Inferior parietal cortex (tissue), 1 donor: ENCODE measurements around the gene EVI5.

ENCODE experiments used
- DNase-seq: peaks from one replicate; pipeline ENCODE4 v3.0.0-alpha.2; 2016; ENCODE audit errors: extremely low spot score

Gene EVI5

DNA sequence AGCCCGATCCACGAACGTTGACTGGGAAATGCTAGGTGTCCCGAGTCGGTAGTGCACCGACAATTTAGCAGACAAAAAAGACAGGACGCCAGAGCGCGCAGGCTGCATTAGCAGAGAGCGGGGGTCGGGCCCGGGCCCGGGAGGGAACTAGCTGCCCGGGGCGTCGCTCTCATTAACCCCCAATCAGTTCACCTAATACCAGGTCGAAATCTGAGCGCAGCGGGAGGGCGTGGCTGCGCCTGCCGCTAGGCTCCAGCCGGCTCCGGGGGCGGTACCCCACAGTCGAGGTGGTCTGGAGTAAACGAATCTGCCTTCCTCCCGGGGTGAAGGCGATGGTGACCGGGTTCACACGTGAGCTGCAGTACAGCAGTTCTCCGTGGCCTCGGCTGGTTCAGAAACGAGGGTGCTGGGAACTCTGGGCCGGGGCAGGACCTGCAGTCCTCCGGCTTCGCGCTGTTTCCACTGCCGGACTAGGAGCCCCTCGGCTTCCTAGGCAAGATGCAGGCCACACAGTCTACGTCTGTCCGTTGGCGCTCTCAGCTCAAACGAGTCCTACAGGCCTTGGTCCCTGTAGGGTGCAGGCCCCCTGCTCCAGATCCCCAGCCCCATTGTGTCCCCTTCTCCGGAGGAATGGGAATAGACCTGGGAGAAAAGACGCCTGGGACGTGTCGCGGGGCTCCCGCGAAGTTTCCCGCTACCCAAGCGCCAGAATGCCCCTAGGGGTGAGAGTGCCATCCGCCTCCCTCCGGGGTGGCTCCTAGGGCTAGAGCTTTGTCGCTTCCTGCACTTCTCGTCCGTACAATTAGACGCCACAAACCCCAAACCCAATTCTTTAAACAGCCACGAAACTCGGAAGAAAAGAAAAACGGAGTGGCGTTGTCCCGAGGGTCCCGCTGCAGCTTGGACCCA is 300.2 kb downstream of the EVI5 start:
- no peak for DNase-seq

GRCh38 chr1:92483610-92484471 is 301.1 kb downstream of the EVI5 start:
- no peak for DNase-seq

DNA sequence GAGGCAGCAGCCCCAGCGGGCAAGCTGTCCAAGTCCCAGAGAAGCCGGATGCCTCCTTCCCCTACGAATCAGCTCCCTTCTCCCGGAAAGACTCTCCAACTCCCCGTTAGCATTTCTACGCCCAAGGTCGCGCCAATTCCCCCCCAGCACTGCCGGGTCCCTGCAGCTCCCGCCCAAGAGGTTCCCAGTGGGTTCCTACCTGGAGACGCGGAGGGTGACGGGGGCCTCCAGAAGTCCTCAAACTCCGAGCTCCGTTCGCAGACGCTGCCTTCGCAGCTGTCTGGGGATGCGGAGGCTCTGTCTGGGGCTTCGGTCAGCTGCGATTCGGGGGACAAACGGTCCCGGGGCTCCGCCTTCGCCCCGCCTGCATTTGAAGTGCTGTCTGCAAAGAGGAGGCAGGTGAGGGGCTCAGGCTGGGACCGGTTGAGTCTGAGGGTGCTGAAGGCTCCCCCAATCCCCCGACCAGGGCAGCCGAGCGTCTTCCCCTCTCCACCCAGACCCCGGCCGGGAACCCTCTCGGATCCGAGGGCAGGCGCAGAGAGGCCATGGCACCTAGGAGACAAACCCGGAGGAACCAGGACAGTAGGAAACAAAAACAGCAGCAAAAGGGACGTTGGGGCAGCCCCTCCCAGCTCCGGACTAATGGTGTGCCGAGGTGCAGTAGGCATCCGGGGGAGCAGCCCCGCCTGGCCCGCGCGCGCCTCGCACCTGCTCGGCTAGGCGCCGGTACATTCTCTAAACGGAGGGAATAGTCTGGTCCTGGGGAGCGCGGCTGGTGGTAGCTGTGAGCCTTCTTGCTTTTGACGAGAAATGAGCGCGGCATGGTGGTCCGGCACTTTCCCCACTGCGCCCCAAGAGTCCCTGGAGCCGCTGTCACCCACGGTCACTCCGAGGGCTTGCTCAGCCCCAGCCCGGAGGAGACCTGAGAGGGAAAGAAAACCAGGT is 302.0 kb downstream of the EVI5 start:
- DNase-seq: no peak

DNA sequence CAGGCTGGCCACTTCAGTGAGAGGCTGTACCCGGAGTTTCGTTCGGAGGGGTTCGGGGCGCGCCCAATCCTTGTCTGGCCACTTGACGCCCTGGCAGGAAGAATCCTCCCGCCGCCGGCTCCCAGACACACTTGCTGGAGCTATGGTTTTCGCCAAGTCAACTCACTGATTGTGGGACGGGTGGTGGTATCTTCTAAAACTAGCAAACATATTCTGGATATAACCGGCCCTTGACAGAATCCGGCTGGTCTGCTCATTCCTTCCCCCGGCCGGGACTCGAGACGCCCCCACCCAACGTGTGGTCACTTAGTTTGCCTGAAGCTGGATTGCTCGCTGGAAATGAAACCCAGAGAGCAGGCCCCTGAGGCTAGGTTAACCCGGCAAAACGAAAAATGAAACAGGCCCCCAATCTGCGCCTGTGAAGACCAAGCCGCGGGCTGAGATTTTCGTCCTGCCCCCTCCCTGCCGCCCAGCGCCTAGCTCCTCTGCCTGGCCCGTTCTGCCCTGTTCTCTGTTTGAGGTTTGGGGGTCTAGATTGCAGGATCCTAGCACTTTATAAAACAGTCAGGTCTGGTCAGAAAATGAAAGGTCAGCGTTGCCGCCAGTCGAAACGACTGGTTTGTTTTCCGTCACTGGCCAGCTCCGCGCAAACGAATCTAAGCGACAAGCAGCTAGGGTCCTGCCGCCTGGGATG is 302.8 kb downstream of the EVI5 start:
- no peak for DNase-seq

DNA sequence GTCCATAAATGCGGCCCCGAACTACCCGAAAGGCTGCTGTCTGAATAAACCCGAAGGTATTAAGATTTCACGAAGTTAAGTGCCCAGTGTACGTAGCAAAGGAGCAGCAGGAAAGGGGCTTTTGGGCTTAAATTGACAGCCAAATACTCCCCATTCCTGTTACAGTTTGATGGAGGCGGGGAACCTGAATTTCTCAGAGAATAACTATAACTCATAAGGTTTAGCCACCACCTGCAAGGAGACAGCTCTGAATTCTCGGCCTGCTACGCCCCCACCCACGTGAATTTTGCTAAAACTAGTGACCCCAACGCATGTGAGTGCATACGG is 303.3 kb downstream of the EVI5 start:
- no peak for DNase-seq

- no peak for DNase-seq
Measured at GRCh38 chr1:92480813-92481598, 303.9 kb downstream of the EVI5 start.

- DNase-seq: no peak
Measured at GRCh38 chr1:92480200-92480812, 304.6 kb downstream of the EVI5 start.

GRCh38 chr1:92479587-92479986 is 305.3 kb downstream of the EVI5 start:
- no peak for DNase-seq

DNA sequence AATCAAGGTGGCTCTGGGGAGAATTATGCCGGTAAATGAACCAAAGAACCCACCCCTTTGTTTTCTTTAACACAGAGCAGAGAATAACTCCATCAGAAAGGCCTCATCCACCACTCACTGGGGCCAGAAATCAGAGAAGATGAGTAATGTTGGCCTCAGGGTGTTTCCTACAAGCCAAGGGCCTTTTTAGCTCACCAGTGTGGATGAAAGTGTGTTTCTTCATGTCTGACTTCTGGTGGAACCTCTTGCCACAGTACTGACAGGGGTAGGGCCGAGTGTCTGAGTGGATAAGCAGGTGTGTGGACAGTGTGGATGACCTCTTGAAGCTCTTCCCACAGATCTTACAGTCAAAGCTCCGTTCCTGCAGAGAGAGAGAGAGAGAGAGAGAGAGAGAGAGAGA is 306.5 kb downstream of the EVI5 start:
- no peak for DNase-seq

DNA sequence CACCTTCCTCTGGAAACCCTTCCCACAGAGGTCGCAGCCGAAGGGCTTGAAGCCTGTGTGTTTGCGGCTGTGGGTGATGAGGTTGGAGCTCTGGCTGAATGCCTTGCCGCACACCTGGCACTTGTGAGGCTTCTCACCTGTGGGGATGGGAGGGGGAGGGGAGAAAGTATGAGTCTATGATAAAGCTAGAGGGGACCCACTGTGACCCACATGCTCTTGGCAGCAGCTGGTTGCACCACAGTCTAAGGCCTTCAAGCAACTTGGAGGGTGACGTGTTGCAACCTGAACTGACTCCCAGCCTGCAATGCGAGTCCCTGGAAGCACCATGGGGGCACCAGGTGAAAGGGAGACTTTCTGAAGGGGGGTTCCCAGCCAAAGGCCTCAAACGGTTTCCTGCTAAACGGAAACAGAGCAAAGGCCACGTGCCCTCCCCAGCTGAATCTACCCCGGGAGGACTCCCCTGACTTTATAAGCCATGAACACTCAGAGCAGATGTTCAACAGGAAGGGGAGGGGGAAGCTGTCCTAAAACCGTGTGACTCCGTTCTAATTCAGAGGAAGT is 308.8 kb downstream of the EVI5 start:
- no peak for DNase-seq

GRCh38 chr1:92475029-92475428 is 309.9 kb downstream of the EVI5 start:
- no peak for DNase-seq

DNA sequence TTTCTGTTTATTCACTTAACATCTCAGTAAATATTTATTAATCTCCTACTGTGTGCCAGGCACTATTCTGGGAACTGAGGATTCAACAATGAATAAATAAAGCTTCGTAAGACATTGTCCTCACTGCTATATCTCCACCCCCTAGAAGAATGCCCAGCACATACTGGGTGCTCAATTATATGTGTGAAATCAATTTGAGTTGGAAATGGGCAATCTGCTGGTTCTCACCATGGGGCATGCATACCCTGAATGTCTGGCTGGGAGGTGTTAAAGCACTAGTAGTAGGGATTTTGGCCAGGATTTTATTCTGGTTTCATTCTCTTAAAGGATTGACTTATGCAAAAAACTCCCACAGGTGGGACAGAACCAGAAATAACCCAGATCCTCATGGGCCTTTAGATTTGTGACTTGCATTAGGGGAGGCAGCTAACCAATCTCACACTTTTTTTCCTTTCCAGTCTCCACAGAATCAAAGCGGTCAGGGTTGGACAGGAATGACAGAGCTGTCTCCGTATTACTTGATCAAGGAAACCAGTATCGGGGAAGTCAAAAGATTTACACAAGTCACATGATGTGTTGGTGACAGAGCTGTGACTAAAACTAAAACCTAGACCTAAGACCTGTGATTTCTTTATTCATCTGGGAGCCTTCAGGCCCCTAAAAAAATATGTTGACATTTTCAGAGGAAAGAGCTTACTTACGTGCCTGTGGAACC is 311.0 kb downstream of the EVI5 start:
- no peak for DNase-seq

DNA sequence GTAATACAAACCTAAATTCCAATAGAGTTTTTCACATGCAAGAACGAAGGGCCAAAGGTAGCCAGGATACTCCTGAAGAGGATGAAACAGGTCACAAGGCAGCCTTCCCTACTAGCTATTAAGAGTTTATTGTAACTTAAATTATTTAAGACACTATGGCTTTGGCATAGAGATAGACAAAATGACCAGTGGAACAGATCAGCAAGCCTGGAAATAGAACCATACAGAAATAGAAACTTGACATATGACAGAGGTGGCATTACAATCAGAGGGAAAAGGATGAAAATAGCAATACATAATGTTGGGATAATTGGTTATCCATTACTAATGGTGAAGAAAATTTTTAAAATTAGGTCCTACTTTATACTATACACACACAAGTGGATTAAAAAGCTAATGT is 314.7 kb downstream of the EVI5 start:
- DNase-seq: no peak

DNA sequence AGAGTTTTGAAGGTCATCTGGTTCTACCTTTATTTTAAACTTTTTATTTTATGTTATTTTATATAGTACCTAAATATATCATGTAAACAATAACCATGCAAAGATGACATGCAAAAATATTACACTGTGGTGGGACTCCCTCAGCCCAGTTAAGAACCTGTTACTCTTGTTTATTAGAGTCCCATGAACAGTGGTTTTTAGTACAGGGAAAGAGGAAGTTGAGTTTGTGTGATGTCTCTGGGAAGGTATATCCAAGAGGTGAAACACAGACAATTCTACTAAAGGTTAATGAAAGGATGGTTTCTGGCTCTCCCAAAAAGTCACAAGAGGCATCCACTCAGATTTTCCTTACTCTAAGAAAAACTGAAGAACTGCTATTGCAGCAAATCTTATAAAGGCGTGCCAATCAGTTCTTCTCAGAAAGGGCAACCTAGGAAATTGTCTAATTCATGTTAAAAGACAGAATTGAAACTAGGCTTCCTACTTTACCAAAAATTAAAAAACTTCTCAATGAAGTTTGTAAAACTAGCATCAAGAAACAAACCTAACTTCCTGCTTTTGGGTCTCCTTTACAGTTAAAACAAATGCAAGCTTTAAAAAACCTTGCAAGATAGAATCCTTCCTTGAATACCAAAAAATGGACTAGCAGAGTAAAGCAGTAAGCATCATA is 318.1 kb downstream of the EVI5 start:
- no peak for DNase-seq

GRCh38 chr1:92465256-92465647 is 319.7 kb downstream of the EVI5 start:
- DNase-seq: no peak

- no peak for DNase-seq
Measured at GRCh38 chr1:92464588-92465255, 320.2 kb downstream of the EVI5 start.

DNA sequence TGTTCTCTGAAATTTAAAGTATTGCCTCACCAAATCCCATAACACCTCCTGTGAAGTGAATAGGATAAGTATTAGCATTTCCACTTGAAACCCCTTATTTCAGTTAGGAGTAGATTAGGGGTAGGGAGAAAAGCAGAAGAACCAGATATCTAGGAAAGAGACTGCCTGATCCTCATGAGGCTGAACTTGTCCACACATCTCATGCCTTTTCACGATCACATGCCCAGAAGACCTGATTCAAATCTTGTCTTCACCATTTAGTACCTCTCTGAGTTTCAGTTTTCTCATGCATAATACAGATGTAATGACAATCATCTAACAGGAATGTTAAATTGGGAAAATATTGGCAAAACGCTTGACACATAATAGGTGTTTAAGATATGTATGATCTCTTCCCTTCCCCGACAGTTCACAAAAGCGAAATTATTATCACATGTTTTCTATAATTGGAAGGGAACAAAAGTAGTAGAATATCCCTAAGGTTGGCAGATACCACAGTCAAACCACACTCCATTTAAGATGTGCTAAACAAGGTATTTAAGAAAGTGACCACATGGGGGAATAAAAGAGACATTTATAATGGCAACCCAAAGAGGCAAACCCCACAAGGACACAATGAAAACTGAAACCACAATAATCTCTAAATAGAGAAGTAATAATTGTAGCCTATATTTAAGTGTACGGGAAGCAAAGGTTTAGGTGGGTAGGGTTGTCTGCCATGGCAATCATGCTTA is 323.4 kb downstream of the EVI5 start:
- no peak for DNase-seq
